ENCODE measurements around the gene YES1. TPM values are rescaled to one million over a fixed set of nuclear protein-coding genes. Genes with fewer than 3 reads are reported as not detected.
"Not testable (repeated sequence)": the region's sequence is repeated elsewhere in the genome, so short reads cannot be mapped to it uniquely, and the experiment has no call there.

YES1 gene
- polyA plus RNA-seq, 4 donors, result 65.4 to 83.7 (median 80.5) TPM

GRCh38 chr18:693466-694187, 118.4 kb downstream of the YES1 start:
- DNase-seq (ENCODE audit: low read depth in 4 of 4, low spot score in 3 of 4), result no peak

GRCh38 chr18:692824-693223, 119.2 kb downstream of the YES1 start:
- no peak for DNase-seq (ENCODE audit: low read depth in 4 of 4, low spot score in 3 of 4)

- no peak for DNase-seq (ENCODE audit: low read depth in 4 of 4, low spot score in 3 of 4)
These were observed 123.7 kb downstream of the YES1 start for GRCh38 chr18:688323-688722.

DNA sequence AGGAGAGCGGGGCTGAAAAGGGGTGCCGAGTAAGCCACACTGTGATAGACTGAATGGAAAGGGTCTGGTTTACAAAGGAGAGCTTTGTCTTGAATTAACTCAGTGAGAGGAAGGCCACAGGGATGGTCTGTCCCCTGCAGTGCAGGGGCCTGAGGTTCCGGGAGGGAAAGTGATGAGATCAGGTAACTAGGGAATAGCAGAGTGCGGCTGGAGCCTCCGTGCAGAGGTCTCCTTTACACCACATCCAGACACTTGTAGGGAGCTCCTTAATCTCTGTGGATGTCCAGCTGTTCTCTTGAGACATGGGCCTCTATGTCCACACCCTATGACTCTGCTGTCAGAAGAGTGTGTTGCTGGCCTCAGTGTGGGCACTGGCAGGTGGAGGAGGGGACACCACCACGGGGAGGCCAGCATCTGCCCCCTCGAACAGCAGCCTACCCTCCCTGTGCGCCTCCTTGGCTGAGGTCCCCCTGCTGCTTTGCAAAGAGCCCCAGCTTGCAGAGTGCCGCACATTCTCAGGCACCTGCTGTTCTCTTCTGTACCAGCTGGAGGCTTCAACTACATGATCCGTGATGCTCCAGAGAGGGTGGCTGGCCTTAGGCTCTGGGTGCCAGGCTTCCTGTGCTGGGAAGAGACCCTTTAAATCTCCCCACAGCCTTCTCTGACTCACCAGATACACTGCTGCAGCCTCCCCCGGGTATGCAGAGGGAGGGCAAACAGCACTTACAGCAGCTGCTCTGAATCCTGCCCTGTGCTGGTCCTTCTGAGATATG, 125.5 kb downstream of the YES1 start:
- DNase-seq (ENCODE audit: low read depth in 4 of 4, low spot score in 3 of 4), result no peak

GRCh38 chr18:685438-685837, 126.6 kb downstream of the YES1 start:
- no peak for DNase-seq (ENCODE audit: low read depth in 4 of 4, low spot score in 3 of 4)

DNA sequence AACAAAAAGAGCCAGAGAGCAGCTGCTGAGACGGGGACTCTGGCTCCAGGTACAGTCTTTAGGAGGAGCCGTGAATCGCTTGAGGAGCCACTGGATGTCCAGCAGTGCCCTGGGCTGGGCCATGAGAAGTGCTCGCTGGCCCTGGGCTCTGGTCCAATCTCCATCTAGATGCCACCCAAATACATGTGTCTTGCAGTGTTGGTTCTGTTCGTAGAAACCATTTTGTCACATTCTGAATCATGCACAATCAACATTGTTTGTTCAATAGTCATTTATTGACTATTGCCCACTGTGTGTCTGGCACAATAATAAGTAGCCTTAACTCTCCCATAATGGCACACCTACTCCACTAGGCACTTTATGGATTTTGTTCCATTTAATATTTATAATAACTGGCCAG, 128.5 kb downstream of the YES1 start:
- no peak for DNase-seq (ENCODE audit: low read depth in 4 of 4, low spot score in 3 of 4)

GRCh38 chr18:682833-683232, 129.2 kb downstream of the YES1 start:
- no peak for DNase-seq (ENCODE audit: low read depth in 4 of 4, low spot score in 3 of 4)

- DNase-seq (ENCODE audit: low read depth in 4 of 4, low spot score in 3 of 4), result not testable (repeated sequence)
These were observed 129.6 kb downstream of the YES1 start for GRCh38 chr18:682416-682815.

- DNase-seq (ENCODE audit: low read depth in 4 of 4, low spot score in 3 of 4), result no peak
These were observed 130.1 kb downstream of the YES1 start for GRCh38 chr18:681985-682384.

GRCh38 chr18:680392-680791, 131.7 kb downstream of the YES1 start:
- DNase-seq (ENCODE audit: low read depth in 4 of 4, low spot score in 3 of 4), result no peak

DNA sequence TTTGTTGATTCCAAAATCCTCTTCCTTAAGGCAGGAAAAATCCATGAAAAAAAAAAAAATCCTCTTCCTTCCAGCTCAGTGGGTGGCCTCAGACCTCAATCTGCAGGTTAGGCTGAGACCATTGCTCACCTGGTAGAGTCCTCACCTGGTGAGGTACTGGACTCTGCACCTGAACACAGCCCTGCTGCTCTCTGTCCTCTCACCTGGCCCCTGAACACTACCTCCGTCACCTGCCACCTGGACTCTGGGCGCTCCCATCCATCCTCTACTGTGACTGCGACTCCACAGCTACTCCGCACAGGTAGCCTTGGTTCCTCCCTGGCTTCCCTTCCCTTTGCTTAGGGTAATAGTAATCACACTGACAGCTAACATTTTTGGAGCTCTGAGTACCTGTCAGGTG, 132.5 kb downstream of the YES1 start:
- DNase-seq (ENCODE audit: low read depth in 4 of 4, low spot score in 3 of 4), result no peak

DNA sequence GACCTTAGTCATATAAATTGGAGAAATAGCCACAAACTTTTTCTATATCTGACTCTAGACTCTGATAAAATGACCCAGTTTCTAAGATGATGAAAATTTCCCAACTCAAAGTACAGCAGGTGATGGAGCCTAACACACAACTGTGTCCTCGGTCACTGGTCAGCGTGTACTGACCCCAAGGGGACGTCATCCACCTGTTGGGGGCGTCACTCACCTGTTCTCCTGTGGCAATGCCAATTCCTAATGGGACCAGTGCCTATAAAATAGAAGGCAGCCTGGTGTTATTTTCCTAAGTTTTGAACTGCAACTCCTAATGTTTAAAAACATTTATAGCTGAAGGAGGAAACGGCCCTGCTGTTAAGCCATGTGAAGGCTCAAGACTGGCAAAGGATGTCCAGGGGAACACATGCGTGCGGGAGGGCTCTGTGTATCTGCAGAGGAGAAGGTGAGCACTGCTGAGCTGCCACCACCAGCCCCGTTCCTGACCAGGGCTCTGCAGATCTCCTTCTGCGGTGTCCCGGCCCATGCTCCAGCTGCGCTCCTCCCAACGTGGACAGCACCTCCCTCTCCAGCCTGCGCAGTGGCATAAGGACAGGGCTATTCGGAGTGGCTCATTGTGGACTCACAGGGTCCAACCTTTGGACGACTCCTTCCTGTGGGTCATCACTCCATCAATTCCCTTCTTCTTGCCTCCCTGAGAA, 133.4 kb downstream of the YES1 start:
- DNase-seq (ENCODE audit: low read depth in 4 of 4, low spot score in 3 of 4), result no peak

DNA sequence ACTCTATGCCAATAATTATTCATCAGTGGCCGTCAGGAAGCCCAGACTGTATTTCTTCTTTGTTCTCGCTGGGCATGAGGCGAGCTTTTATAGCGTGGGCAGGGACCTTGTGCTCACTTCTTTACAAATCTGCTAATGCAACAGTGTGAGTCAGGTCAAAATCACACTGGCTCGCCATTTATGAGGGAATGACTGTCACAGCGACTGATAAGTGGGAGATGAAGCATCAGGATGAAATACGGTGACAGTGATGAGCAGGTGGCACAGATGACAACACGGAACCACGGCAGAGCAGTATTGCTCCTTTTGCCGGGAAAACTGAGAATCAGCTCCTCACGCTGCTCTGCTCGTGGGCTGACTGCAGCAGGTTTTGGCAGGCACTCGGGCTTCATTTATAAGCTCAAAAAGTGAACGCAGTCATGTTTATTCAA, 134.1 kb downstream of the YES1 start:
- DNase-seq (ENCODE audit: low read depth in 4 of 4, low spot score in 3 of 4), result no peak

DNA sequence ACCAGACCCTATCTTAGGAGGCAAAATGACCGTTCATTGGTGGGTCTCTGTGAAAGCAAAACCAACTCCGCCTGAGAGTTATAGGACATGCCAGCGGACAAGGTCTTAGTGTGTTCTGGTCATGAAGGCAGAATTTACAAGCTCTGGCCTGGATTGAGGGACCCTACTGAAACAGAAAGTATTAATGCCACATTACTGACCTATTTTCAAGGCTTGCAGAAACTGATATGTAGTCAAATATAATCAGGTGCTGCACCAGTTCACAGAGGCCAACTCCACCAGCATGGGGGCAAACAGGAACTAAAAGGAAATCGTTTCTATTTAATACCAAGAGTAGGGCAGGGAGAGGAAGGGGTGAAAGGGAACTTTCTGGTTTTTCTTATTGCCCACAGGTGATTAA, 134.9 kb downstream of the YES1 start:
- no peak for DNase-seq (ENCODE audit: low read depth in 4 of 4, low spot score in 3 of 4)

GRCh38 chr18:676736-677135, 135.3 kb downstream of the YES1 start:
- DNase-seq (ENCODE audit: low read depth in 4 of 4, low spot score in 3 of 4), result no peak

DNA sequence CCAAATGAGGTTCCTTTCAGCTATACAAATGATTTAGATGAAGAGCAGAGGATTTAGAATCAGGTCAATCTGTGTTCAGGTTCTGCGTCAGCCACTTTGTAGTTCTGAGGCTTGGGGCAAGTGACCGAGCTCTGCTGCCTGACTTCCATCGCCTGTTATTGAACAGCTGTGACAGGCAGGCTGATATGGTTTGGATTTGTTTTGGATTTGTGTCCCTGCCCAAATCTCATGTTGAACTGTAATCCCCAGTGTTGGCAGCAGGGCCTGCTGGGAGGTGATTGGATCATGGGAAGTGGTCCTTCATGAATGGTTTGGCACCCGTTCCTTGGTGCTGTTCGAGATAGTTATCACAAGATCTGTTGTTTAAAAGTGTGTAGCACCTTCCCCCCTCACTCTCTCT, 136.0 kb downstream of the YES1 start:
- DNase-seq (ENCODE audit: low read depth in 4 of 4, low spot score in 3 of 4), result no peak

DNA sequence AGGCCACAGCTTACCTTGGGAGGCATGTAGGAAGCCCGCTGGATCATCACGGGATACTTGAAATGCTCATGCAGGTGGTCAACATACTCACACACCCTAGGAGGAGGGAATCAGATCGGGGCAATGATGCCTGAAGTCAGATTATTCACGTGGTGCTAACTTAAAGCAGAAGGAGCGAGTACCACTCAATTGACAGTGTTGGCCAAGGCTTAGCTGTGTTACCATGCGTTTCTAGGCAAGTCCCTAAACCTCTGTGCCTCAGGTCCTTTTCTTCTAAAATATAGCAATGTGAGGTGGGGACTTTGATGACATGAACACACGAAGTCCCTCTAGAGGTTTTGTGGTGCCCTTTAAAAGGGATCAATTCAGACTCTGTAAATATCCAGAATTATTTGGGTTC, 136.7 kb downstream of the YES1 start:
- DNase-seq (ENCODE audit: low read depth in 4 of 4, low spot score in 3 of 4), result no peak

DNA sequence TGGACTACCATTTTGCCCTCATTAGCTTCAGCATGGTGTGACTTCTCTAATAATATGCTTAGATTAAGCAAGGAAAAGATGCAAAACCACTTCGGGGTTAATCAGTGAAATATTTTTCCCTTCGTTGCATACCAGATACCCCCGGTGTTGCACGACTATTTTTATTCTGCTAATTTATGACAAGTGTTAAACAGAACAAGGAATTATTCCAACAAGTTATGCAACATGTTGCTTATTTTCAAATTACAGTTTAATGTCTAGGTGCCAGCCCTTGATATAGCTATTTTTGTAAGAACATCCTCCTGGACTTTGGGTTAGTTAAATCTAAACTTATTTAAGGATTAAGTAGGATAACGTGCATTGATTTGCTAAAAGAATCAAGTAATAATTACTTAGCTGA, 138.3 kb downstream of the YES1 start:
- DNase-seq (ENCODE audit: low read depth in 4 of 4, low spot score in 3 of 4), result no peak

- no peak for DNase-seq (ENCODE audit: low read depth in 4 of 4, low spot score in 3 of 4)
These were observed 138.7 kb downstream of the YES1 start for GRCh38 chr18:673317-673716.

Data from right renal pelvis (tissue), 4 donors.